HG03103 (cell line): Measurements from ENCODE around the gene ISM2.

Experiments used
- ATAC-seq: cut with Tn5 transposase; IDR thresholded peaks from one replicate; pipeline ENCODE4 v1.9.1; 2021; ENCODE audit warnings: low read depth; ENCODE audit not compliant: unreplicated experiment

Gene ISM2

DNA sequence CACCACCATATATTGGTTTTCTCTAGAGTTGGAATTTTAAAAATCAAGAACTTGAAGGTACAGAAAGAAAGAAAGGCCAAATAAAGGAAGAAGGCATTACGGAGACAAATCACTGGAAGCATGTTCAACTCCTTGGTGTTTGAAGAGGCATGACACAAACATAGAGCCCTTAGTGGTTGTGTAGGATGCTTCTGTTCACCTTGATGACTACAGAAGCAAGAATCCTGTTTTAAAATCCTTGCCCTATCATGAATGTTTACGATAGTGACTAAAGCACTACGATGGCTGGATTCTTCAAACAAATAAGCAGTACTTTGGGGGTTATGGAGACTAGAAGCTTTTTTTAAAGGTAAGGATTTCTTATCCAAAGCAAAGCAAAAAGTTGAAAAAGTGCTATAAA lies 10.3 kb upstream of the ISM2 start:
- no peak for ATAC-seq

DNA sequence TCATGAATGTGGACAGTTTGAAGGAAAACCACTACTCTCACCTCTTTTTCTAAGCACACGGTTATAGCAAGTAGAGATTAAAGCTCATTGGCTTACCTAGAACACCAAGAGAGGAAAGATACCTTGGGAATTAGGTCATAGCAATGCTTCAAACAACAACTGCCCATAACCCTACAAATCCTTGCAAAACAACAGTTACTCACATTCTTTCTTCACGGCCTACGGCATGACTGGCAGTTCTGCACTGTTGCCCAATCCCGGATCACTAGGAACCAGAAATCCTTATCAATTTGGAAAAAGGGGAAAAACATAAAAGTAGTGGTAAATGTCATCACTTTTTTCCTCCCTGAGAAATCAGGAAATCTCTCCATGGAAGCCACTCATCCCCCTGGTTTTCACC lies 9.6 kb upstream of the ISM2 start:
- ATAC-seq = no peak

DNA sequence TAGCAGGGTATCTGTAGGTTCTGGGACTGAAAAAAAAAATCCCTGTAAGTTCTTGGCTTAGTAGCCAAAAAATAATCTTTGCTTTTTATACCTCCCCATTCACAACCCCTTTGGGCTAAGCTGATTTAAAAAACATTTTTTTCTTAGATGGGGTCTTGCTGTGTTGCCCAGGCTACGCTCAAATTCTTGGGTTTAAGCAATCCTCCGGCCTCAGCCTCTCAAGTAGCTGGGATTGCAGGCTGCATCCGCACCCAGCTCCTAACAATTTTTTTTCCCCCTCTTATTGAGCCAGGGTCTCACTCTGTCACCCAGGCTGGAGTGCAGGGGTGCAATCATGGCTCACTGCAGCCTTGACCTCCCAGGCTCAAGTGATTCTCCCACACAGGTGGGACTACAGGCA lies 9.1 kb upstream of the ISM2 start:
- ATAC-seq = no peak

DNA sequence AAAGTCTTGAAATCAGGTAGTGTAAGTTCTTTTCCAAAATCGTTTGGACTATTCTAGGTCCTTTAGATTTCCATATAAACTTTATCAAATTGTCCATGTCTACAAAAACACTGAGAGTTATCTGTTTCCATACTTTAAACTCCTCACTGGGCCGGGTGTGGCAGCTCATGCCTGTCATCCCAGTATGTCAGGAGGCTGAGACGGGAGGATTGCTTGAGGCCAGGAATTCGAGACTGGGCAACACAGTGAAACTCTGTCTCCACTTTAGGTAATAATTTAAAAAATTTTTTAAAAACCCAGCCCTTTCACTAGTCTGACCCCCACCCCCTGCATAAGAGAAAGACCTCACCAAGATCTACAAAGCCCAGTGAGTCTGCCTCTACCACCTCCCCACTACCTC lies 6.4 kb upstream of the ISM2 start:
- no peak for ATAC-seq

DNA sequence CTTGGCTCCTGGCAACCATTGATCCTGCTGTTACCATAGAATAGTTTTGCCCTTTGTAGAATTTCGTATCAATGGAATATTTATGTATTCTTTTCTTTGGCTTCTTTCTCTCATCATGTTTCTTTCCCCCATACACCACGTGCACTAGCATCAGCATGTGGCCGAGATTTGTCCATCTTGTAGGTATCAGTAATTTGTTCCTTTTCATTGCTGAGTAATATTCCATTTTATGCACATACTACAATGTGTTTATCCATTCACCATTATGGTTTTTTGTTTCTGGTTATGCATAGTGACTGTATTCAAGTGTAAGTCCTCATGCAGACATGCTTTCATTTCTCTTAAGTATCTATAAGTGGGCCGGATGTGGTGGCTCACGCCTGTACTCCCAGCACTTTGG lies 4.5 kb upstream of the ISM2 start:
- no peak for ATAC-seq

DNA sequence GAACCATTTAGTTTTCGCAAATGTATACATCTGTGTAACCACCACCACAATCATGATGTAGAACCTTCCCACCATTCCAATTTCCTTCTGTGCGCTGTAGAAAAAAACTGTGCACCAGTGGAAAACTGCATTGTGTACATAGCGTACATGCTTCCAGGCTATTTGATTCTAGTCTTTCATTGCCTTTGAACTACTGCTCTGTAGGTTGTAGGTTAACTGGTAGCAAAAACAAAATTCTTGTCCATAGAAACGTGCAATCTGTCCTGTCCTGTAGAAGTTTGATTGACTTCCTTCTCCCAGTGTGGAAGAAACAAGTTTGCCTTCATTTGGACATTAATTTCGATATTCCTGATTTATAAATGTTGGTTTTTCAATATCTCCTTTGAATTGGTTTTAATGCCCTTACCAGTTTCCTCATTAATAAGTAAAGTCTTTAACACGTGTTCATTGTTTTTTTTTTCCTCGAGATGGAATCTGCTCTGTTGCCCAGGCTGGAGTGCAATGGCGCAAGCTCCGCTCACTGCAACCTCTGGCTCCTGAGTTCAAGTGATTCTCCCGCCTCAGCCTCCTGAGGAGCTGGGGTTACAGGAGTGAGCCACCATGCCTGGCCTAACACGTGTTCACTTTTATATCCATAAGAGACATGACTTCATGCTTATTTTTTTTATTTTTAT lies 3.6 kb upstream of the ISM2 start:
- no peak for ATAC-seq

DNA sequence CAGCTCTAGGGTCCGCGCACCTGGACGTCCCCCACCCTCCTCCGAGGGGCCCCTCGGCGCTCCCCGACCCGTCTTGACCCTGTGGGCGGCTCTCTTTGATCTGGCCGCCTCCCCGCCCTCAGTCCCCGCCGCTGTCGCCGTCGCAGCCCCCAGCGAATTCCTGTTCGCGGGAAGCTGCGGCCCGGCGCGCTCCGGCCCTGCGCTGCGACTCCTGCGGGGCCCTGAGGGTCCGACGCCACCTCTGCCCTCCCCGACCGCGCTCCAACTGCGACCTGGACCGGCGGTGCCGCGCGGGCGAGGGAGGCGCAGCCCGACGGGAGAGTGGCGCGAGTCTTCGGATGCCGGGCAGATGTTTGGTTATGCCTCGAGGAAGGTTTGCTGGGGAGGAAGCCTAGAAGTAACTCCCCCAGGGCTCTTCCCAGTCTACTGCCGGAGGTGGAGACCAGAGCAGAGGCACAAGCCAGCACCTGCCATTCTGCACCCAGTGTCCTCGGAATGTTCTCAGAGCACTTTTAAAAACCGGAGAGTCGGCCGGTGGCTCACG lies 440 bp upstream of the ISM2 start:
- ATAC-seq = no peak

DNA sequence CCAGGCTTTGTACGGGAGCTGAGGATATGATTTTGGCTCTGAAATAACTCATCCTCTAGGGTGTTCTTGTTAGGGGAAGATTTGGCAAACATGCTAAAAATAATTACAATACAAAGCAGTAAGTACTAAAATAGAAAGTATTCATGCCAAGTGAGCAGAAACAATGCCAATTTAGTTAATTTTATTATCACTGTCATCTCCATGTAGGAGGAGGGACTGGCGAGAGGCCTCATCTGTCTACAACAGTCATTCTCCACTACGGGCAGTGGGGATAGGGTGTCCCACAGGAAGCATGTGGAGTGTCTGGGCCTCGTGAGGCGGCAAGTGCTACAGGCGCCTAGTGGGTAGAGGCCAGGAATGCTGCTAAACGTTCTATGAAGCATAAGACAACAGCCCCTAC lies 3.3 kb downstream of the ISM2 start:
- ATAC-seq = no peak

DNA sequence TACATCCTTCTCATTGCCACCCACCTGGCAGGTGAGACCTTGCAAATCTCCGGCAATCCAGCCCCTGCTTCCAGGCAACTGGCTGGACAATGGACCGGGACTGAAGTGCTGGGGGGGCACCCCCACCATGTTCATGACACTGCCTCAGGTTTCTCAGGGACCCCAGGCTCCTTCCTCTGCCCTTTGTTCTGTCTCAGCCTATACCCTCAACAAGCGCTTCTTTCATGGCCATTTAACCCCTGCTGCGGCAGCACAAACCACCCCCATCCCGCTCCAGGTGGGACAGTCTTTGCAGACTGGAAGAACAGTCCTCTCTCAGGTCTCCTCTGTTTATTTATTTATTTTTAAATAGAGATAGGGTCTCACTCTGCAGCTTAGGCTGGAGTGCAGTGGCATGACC lies 7.6 kb downstream of the ISM2 start:
- ATAC-seq = no peak

DNA sequence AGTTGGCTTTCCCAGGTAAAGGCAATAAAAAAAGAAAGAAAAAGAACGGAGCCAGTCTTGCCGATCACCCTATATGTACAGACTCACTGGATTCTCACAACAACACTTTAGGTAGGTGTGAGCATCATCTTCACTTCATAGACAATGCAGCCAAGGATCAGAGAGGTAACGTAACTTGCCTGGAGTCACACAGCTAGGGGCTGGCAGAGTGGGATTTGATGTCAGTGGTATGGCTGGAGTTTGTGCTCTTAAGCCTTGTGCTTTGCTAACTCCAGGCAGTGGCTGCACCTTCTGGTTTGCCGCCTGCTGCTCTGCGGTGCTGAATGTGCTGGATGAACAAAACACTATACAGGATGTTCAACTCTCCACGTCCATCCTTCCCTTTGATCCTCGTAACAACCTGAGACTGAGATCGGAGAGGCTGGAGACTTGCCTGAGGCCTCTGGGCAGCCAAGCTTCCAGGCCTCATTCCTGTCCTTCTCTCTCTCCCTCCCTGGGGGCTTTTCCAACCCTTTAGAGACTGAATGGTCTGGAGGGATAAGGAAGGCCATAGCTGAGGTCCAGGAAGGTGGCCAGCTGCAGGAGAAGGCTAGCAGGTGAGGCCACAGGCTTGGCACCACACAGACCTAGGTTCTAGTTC lies 8.1 kb downstream of the ISM2 start:
- no peak for ATAC-seq

DNA sequence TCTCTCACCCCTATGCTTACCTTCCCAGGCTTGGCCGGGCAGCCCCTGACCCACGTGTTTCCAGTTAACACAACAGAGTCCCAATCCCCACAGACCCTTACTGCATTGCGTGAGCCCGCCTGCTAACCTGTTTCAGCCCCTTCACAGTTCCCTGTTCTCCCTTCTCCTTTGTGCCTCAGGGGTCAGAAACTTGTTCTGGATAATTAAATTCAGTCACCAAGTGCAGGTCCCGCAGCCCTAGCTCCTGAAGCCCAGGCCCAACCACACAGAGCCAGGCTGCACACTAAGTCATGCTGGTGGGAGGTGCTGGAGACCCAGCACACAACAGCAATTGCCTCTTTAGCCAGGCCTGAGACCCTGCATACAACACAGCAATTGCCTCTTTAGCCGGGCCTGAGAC lies 9.6 kb downstream of the ISM2 start:
- no peak for ATAC-seq

DNA sequence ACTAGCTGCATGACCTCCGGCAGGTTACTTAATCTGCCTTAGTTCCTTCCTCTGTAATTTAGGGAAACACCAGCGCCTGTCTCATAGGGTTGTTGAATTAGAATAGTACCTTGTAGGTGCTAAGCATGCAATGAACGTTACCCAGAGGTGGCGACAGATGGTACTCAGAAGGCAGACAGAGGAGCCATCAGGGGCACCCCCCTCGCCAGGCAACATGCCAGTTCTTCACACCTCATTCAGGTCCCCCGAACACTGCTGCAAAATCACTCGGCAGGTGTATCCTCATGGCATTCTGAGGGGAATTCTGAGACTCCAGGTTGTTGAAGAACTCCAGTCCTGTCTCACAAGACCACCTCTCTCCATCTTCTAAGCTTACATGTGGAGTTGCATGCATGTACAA lies 10.1 kb downstream of the ISM2 start:
- no peak for ATAC-seq

DNA sequence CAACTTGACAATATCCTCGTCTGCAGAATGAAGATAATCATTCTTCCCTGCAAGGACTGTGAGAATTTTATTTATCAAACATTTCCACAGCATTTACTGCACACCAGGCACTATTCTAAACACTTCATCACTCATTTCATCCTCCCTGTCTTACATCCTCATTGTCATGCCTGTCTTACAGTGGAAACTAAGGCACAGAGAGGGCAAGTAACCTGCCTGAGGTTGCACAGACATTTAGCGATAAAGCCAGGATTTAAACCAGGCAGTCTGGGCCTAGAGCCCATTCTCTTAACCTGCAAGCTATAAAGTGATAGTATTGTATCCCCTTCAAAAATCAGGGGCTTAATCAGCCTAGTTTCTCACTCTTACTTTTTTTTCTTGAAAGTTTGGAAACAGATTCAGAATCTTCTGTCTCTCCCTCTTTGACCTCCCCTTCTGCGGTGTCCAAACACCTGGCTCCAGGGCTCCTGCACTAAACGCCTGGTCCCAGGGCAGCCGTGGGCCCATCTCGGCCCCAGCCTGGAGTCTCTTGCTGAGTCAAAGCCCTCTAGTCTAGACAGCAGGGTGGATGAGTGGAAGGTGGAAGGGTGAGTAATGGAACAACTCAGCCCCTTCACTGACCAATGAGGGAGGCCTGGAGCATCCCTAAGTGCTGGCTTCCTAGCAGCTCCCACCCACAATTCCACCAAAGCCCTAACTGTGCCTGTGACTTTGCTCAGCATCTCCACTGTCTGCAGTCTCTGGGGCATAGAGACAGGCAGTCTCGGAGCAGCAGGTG lies 12.5 kb downstream of the ISM2 start:
- ATAC-seq = no peak

DNA sequence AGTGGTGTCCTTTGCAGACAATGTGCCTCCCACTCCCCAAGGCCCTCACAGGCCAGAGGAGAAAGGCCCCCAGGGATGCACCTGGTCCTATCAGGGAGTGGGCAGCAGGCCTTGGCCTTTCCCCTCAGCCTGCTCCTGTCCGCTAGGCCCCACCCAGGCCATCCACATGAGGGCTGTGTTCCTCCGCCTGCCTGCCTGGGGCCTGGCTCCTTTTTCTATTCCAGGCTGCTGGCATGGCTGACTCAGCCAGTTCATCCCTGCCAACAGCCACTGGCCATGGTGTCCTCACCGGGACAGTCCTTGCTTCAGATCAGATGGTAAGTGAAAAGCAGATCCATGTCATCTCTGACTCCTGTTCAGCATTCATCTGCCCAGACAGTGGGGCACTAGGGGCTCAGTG lies 13.4 kb downstream of the ISM2 start:
- no peak for ATAC-seq

DNA sequence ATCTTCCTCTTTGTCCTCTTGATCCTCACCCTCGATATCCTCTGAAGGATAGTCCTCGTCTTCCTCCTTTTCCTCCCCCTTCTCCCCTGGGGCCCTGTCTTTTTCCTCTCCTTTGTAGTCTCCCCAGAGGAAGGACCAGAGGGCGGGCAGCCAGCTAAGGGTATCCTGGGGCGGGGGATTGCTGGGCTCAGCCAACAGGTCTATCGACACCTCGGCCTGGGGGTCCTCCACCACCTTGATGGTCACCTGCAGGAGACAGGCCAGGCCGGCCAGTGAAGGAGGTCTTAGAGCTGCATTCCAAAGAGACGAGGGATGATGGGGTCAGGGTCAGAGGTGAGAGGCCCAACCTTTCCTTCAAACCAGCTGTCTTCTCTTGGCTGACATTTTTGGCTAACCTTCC lies 16.2 kb downstream of the ISM2 start:
- no peak for ATAC-seq

DNA sequence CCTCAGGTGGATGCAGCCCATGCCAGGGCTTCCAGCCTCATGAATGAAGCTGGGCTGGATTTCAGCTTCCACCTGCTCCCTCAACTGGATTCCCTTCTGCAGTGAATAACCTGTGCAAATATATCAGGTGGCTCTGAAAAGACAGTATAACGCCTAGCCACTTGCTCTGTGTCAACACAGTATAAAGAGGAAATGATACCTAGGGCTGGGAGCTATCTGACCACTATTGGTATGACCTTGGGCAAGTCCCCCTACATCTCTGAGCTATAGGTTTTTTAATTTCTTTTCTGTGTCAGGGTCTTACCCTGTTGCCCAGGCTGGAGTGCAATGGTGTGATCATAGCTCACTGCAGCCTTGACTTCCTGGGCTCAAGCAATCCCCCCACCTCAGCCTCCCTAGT lies 19.8 kb downstream of the ISM2 start:
- ATAC-seq = peak; percentile 95

DNA sequence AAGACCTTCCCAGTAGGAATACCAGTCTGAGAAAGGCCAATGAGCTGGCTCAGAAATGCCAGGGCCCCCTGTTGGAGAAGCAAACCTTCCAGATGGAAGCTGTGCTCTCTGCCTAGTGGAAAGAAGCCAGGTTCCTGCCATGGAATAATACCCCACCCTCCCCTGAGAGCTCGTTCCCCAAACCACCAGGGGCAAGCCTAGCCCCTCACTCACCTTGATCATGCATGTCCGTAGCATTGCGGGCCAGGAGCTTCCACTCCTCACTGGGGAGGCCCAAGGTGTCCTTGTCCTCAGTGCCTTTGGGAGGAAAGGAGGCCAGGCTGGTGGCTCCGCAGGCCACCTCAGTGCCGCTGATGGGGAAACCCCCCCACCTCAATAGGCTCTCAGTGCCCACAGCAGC lies 20.6 kb downstream of the ISM2 start:
- no peak for ATAC-seq

DNA sequence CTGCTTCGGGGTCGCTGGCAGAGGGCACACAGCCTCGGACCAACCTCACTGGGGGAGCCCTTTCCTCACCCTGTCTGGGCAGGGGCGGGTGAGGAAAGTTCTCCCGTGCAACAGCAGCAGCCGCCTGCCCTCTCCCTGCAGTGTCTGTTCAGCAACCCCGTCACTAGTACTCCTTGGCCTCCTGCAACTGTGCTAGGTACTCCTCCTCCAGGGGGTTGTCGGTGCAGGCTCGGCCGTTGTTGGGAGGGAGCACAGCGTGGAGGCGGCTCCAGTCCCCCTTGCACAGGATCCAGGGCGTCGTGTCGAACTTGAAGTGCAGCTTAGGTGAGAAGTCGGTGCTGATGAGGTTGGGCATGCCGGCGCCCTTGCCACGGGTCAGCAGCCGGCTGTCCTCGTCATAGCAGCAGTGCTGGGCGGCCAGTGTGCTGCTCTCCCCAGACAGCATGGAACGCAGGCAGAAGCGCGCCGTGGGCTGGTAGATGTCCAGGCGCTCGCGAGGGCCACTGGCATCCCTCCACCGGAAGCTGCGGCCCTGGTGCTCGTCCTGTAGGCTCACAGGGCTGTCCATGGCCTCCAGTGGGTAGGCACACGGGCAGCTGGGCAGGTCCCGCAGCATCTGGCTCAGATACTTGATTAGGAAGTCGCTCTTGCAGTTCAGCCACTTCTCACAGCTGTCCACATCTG lies 23.0 kb downstream of the ISM2 start:
- ATAC-seq = no peak

DNA sequence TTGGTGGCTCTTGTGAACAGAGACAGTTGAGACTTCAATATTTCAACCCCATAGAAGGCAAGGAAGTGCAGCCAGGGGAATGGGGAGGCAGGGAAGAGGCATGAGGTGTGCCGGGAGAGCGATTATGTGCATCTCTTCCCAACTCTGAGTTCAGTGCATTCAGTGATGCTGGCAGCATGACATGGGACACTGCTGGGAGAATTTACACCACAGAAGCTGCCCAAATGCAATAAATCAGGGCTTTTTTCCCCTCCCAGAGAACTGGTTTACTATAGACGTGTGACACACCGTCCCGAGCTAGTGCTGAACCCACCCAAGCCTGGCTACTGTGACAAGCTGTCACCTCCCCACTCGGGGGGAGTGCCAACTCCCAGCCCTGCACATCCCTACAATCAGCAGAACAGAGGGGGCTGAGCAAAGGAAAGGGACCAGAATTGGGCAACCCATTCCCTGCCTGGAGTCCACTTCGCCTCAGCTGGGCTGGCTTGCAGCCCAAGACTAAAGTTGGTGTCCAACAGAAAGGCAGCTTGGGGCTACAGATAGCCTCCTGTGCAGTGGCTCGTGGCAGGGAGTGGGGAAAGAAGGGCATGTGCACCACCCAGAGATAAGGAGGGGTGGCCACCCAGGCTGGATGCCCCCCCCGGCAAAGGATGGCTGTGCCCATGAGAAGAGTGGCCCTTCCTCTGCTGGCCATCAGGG lies 24.0 kb downstream of the ISM2 start:
- no peak for ATAC-seq

DNA sequence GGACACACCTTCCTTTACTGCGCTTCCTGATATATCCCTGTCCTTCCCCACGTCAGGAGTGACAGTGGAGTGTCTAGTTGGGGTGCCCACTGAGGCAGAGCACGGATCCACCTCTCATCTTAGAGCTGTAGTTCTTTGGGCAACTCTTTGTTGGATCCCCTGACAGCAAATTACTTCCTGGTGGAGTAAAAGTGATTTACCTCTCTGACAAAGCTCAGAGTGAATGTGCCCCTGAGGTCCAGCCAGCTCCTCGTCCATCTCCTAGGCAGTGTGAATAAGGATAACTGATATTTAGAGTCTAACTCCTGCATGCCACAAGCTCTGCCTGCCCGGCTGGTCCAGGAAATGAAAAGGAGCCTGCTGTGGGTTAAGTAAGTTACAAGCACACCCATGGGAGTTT lies 24.7 kb downstream of the ISM2 start:
- no peak for ATAC-seq
